Activated B cell treated with CpG ODN at 0.5 μM for 24 hours (primary cell): Measurements from ENCODE around the gene GDAP1L1. TPM values are rescaled to one million over a fixed set of nuclear protein-coding genes. Genes with fewer than 3 reads are reported as not detected.

Experiments
- ATAC-seq: fragments of 200-7000 bp; cut with Tn5 transposase; one replicate; pipeline ENCODE4 v1.10.0; 2021; ENCODE audit warnings: low read depth, mild to moderate bottlenecking, moderate library complexity
- CTCF ChIA-PET: fragments of 350-600 bp; sonication (Branson Sonifier 250); formaldehyde crosslinking; loops from one replicate; lab custom pipeline; 2021; ENCODE audit warnings: antibody characterized with exemption; lab: Charles Lee
- POLR2A ChIA-PET: fragments of 350-600 bp; sonication (Branson Sonifier 250); formaldehyde crosslinking; loops from one replicate; lab custom pipeline; 2021; ENCODE audit warnings: antibody characterized with exemption; lab: Charles Lee
- DNase-seq: peaks from one replicate; pipeline ENCODE4 v3.0.0; 2022
- H3K27ac Mint-ChIP-seq: one replicate; pipeline ENCODE4 v1.8.0; 2020; ENCODE audit warnings: mixed read lengths
- H3K27me3 Mint-ChIP-seq: one replicate; pipeline ENCODE4 v1.8.0; 2021; ENCODE audit warnings: mixed read lengths
- H3K36me3 Mint-ChIP-seq: one replicate; pipeline ENCODE4 v1.8.0; 2021; ENCODE audit warnings: low read depth, mixed read lengths
- H3K4me1 Mint-ChIP-seq: one replicate; pipeline ENCODE4 v1.8.0; 2021; ENCODE audit warnings: mixed read lengths
- H3K4me3 Mint-ChIP-seq: one replicate; pipeline ENCODE4 v1.8.0; 2020; ENCODE audit warnings: mild to moderate bottlenecking, mixed read lengths
- H3K9me3 Mint-ChIP-seq: one replicate; pipeline ENCODE4 v1.8.0; 2020; ENCODE audit warnings: mixed read lengths
- intact Hi-C: fragments of 100-400 bp; cut with micrococcal nuclease; formaldehyde crosslinking; loops from one replicate; pipeline ENCODE4 v1.15.1; 2024
- total RNA-seq: library from RNA; stranded (reverse); gene quantifications from 2 replicates; pipeline ENCODE4 v1.2.3, GENCODE V29; 2022
- TF ChIP-seq, protein P1 (sequence below): fragments of 200-600 bp; IDR thresholded peaks from one replicate; pipeline ENCODE4 v1.8.0; 2022; ENCODE audit warnings: antibody characterized with exemption, mild to moderate bottlenecking

Gene GDAP1L1
- total RNA-seq, 1 donor from 2014 or later: not detected

DNA sequence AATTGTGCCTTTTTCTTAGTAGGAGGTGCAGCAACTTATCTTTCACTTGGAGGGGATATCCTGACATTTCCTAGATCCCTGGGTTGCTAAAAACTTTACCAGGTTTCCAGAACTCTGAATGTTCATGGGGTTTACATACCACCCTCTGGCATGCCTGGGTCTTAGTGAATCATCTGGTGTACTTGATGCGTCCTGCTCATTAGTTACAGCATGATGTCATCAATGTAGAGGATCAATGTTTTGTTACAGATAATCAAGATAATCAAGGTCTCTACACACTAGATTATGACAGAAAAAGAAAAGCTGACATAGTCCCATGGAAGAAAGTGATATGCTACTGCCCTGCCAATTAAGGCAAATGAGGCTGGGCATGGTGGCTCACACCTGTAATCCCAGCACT is 36.9 kb downstream of the GDAP1L1 start:
- Mint-ChIP-seq H3K4me3 (no peak overlapping the region), H3K36me3 (peaks cover 3% of the 10 kb centered on the region), H3K27ac (no peak overlapping the region), H3K4me1 (no peaks in the 10 kb centered on the region), H3K27me3 (no peaks in the 10 kb centered on the region), H3K9me3 (peaks cover 3% of the 10 kb centered on the region)
- ChIA-PET POLR2A (no interaction called here), CTCF (no interaction called here)
- TF ChIP-seq, protein P1, sequence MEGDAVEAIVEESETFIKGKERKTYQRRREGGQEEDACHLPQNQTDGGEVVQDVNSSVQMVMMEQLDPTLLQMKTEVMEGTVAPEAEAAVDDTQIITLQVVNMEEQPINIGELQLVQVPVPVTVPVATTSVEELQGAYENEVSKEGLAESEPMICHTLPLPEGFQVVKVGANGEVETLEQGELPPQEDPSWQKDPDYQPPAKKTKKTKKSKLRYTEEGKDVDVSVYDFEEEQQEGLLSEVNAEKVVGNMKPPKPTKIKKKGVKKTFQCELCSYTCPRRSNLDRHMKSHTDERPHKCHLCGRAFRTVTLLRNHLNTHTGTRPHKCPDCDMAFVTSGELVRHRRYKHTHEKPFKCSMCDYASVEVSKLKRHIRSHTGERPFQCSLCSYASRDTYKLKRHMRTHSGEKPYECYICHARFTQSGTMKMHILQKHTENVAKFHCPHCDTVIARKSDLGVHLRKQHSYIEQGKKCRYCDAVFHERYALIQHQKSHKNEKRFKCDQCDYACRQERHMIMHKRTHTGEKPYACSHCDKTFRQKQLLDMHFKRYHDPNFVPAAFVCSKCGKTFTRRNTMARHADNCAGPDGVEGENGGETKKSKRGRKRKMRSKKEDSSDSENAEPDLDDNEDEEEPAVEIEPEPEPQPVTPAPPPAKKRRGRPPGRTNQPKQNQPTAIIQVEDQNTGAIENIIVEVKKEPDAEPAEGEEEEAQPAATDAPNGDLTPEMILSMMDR: no peak
- no peak for DNase-seq
- intact Hi-C loops: no loop called here
- ATAC-seq: no peak

DNA sequence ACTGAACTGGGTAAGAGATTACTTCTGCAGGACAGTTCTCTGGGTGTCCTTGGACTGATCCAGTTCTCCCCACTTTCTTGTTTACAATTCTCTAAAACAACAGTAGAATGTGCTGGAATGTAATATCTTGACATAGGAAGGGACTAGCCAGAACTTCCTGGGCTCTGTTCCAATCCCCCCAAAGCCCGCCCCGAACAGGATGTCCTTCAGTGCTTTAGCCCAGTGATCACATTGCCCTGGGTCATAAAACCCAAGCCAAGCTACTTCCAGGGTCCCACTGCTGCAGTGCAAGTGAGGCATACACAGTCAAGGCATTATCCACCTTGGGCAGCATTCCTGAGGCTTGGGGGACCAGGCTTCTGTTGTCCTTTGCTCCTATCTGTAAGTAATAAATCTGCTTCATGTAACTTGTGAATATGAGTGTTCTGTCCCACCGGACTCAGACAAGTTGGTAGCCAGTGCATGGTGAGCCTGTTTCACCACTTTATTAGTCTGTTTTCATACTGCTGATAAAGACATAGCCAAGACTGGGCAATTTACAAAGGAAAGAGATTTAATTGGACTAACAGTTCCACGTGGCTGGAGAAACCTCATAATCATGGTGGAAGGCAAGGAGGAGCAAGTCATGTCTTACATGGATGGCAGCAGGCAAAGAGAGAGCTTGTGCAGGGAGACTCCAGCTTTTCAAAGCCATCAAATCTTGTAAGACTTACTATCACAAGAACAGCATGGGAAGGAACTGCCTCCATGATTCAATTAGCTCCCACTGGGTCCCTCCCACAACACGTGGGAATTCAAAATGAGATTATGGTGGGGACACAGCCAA is 40.4 kb downstream of the GDAP1L1 start:
- peaks cover 3% of the 10 kb centered on the region for H3K36me3 Mint-ChIP-seq
- intact Hi-C loops: no loop called here
- TF ChIP-seq, protein P1: no peak
- H3K27ac Mint-ChIP-seq: no peak overlapping the region
- POLR2A ChIA-PET: no interaction called here
- H3K4me1 Mint-ChIP-seq: no peaks in the 10 kb centered on the region
- ATAC-seq: no peak
- no peaks in the 10 kb centered on the region for H3K27me3 Mint-ChIP-seq
- peaks cover 3% of the 10 kb centered on the region for H3K9me3 Mint-ChIP-seq
- DNase-seq: no peak
- CTCF ChIA-PET: no interaction called here
- no peak overlapping the region for H3K4me3 Mint-ChIP-seq

DNA sequence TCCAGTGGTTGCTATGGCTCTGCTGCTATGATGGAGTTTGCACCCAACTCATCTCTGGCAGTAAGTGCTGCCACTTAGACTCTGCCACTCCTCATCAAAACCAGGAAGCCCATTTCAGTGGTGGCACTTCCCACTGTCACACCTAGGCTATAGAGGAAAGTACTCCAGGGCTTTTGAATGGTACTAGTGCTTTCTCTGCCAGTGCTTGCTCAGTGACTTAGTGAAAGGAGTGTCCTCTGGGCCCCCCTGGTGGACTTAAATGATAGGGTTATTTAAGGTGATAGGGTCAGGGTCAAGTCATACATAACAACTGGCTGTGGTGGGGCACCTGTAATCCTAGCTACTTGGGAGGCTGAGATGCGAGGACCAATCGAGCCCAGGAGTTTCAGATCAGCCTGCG is 41.1 kb downstream of the GDAP1L1 start:
- Mint-ChIP-seq H3K27me3 (no peaks in the 10 kb centered on the region), H3K4me1 (no peaks in the 10 kb centered on the region), H3K27ac (no peak overlapping the region), H3K4me3 (no peak overlapping the region), H3K9me3 (peaks cover 3% of the 10 kb centered on the region), H3K36me3 (peaks cover 3% of the 10 kb centered on the region)
- POLR2A ChIA-PET: no interaction called here
- intact Hi-C loops: no loop called here
- CTCF ChIA-PET: no interaction called here
- no peak for DNase-seq
- ATAC-seq: no peak
- TF ChIP-seq, protein P1: no peak

DNA sequence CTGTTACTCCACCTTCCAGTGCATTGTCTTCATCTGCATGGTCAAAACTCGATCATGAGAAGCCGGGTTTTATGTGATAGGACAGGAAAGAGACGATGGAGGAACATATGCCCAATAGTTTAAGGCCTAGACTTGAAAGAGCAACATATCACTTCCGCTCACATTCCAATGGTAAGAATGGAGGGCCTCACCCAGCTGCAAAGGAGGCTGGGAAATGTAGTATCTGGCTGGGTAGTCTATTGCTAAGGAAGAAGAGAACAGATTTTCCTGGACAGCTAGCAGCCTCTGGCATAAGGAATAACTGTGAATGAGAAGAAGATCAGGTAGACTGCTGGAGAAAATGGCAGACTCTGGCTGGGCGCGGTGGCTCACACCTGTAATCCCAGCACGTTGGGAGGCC is 44.6 kb downstream of the GDAP1L1 start:
- intact Hi-C loops: no loop called here
- H3K36me3 Mint-ChIP-seq: peaks cover 3% of the 10 kb centered on the region
- TF ChIP-seq, protein P1: no peak
- peaks cover 3% of the 10 kb centered on the region for H3K9me3 Mint-ChIP-seq
- no peak overlapping the region for H3K4me3 Mint-ChIP-seq
- no peaks in the 10 kb centered on the region for H3K27me3 Mint-ChIP-seq
- no peak for ATAC-seq
- ChIA-PET POLR2A (no interaction called here), CTCF (no interaction called here)
- no peak for DNase-seq
- no peaks in the 10 kb centered on the region for H3K4me1 Mint-ChIP-seq
- no peak overlapping the region for H3K27ac Mint-ChIP-seq

DNA sequence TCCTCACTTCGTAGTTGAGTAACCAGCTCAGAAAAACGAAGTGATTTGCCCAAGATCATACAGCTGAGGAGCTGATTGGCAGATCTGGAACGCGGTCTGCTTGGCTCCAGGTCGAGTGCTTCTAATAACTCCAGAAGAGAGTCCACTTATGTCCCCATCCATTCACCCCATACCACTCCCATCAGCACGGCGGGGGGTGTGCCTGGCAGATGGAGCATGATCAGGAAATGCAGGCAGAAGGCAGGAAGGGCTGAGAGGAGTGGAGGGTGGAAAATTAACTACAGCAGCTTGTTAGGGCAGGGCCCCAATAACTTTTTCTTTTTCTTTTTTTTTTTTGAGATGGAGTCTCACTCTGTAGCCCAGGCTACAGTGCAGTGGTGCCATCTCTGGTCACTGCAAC is 48.9 kb downstream of the GDAP1L1 start:
- Mint-ChIP-seq H3K27me3 (no peaks in the 10 kb centered on the region), H3K27ac (no peak overlapping the region), H3K9me3 (no peaks in the 10 kb centered on the region), H3K4me3 (no peak overlapping the region), H3K36me3 (no peaks in the 10 kb centered on the region), H3K4me1 (no peaks in the 10 kb centered on the region)
- ATAC-seq: no peak
- DNase-seq: no peak
- POLR2A ChIA-PET: no interaction called here
- CTCF ChIA-PET: no interaction called here
- TF ChIP-seq, protein P1: no peak
- intact Hi-C loops: no loop called here
